ENCODE results near the gene MAPK8. TPM values are rescaled to one million over a fixed set of nuclear protein-coding genes. Genes with fewer than 3 reads are reported as not detected.
A peak's percentile ranks its signal among the peaks of the same experiment; 100 is the strongest.

The MAPK8 gene
- total RNA-seq, 4 donors from 2014 or later: 35.3 to 61.9 (median 42.5) TPM

DNA sequence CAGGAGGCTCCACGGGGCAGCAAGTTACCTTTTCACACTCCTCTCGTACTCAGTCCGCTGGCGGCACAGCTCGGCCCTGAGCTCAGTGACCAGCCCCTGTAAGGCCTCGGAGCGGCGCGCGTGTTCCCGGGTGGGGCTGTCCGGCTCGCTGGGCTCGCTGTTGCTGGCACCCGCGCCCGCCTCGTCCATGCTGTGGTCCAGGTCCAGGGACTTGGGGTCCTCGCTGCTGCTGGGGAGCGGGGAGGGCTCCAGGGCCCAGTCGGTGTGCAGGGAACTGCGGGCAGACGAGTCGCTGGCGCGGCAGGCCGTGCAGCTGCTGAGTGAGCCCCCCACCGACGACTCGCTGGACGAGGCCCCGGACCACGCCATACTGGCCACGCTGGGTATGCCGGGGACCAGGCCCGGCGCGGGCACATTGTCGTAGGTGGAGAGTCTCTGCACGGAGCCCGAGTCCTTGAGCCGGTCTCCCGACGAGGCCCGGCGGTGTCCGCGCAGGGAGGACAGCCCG is 143.8 kb downstream of the MAPK8 start:
- TF ChIP-seq EP300 (IDR thresholded peaks at IDR 0.05) (no peak), POLR2AphosphoS5 (IDR thresholded peaks at IDR 0.05) (no peak), POLR2A (IDR thresholded peaks at IDR 0.05) (no peak)
- TF ChIP-seq, protein P1, sequence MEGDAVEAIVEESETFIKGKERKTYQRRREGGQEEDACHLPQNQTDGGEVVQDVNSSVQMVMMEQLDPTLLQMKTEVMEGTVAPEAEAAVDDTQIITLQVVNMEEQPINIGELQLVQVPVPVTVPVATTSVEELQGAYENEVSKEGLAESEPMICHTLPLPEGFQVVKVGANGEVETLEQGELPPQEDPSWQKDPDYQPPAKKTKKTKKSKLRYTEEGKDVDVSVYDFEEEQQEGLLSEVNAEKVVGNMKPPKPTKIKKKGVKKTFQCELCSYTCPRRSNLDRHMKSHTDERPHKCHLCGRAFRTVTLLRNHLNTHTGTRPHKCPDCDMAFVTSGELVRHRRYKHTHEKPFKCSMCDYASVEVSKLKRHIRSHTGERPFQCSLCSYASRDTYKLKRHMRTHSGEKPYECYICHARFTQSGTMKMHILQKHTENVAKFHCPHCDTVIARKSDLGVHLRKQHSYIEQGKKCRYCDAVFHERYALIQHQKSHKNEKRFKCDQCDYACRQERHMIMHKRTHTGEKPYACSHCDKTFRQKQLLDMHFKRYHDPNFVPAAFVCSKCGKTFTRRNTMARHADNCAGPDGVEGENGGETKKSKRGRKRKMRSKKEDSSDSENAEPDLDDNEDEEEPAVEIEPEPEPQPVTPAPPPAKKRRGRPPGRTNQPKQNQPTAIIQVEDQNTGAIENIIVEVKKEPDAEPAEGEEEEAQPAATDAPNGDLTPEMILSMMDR (IDR thresholded peaks at IDR 0.05): no peak
- Histone ChIP-seq H3K27me3 (no peaks in the 10 kb centered on the region), H3K4me1 (no peaks in the 10 kb centered on the region), H3K27ac (no peak overlapping the region), H3K36me3 (peaks cover 3% of the 10 kb centered on the region), H3K9me3 (no peaks in the 10 kb centered on the region), H3K4me3 (no peak overlapping the region)
- 90% methylated on average over 10 of the region's 49 CpGs for WGBS
- no peak for DNase-seq (ENCODE audit: low spot score in 2 of 2)

DNA sequence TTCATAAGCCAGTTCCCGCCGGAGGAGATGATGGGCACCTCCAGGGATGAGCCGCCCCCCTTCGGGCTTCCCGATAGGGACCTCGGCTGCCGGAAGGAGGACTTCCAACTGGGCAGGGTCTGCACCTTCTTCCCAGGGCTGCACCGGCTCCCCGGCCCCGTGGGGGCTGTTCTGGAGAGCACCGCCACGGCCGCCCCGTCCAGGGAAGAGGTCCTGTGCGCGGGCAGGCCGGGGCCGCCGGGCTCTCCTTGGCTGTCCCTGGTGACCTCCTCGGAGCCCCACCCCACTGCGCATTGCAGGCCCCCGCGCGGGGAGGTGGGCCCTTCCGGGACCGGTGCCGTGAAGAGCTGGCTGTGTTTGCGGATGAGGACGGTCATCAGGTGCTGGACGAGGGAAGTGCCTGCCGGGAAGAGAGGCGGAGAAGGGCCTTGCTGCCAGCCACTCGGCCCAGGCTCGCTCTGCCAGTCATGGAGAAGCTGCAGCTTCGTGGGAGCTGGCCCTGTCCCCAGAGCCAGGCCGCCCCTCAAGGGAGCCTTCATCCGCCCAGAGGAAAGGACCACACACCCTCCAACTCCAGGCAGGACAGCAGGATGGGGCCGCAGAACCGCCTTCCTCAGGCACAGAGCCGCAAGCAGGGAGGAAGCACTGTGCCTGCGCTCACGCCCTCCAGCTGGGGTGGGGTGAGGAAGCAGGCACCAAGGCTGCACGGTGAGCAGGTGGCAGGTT is 144.4 kb downstream of the MAPK8 start:
- no peak for DNase-seq (ENCODE audit: low spot score in 2 of 2)
- H3K27me3 ChIP-seq: no peaks in the 10 kb centered on the region
- no peak overlapping the region for H3K4me3 ChIP-seq
- no peaks in the 10 kb centered on the region for H3K9me3 ChIP-seq
- peaks cover 3% of the 10 kb centered on the region for H3K36me3 ChIP-seq
- no peak overlapping the region for H3K27ac ChIP-seq
- 74% methylated on average over 15 of the region's 43 CpGs for WGBS
- TF ChIP-seq POLR2AphosphoS5 (IDR thresholded peaks at IDR 0.05): no peak
- TF ChIP-seq POLR2A (IDR thresholded peaks at IDR 0.05): no peak
- TF ChIP-seq EP300 (IDR thresholded peaks at IDR 0.05): no peak
- TF ChIP-seq, protein P1 (IDR thresholded peaks at IDR 0.05): no peak
- no peaks in the 10 kb centered on the region for H3K4me1 ChIP-seq

DNA sequence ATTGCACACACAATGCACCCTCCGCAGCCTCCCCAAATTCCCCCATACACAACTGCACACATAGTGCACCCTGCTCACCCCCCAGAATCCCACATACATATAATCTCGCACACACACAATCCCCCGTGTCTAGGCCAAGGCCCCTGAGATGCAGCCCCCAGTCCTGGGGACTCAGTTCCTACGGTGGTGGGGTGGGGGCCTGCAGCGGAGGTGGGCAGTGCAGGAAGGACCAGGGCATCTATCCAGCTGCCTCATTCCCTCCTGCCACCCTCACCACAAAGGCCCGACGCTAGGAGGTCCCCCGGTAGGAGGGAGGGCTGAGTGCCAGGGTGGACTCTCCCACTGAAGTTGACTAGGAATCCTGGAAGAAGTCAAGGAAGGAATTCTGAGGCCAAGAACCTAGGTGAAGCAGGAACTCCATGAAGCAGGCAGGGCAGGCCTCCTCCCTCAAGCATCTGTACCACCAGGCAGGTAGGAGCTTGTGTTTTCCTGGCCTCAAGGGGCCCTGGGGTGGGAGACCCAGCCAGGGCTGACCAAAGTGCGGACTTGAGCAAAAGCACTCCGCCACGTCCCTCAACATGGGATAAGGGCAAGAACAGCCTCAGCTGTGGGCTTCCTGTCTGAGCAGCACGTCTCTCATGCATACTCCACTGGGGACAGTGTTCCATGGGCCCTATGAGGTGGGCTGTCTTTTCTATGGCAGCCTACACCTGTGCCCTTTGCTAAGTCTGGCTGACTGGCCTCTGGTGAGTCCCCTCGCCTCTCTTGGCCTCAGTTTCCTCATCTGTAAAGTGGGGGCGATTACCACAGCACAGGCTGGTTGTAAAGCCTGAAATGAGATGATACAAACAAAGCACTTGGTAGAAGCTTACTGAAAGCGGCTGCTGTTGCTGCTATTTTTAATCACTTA is 145.7 kb downstream of the MAPK8 start:
- H3K4me3 ChIP-seq: no peak overlapping the region

DNA sequence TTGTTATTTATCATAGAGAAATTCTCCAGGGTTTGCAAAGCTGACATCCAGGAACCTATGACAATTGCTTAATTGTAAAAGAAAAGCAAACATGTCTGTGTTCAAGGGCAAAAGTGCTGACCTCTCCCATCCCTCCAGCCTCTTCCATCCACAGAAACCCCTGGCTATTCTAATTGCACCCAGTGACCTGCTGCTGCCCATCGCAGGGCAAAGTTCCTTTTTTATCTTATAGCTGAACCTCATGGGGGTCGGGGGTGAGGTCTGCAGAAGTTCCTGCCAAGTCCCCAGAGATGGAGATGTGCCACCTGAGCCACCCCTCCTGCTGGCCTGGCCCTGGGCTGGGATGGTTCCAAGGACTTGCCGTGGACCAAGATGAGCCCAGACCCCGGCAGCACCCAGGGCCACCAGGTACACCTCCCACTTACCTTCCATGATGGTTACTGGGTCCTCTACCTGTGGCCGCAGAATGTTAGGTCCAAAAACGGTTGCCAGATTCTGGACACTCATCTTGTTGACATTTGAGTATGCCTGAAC is 146.5 kb downstream of the MAPK8 start:
- no peak overlapping the region for H3K4me3 ChIP-seq
- WGBS: 96% methylated on average over 4 of the region's 6 CpGs
- H3K36me3 ChIP-seq: peaks cover 3% of the 10 kb centered on the region
- TF ChIP-seq, protein P1 (IDR thresholded peaks at IDR 0.05): no peak
- TF ChIP-seq EP300 (IDR thresholded peaks at IDR 0.05): no peak
- no peak for TF ChIP-seq POLR2A (IDR thresholded peaks at IDR 0.05)
- no peak for TF ChIP-seq POLR2AphosphoS5 (IDR thresholded peaks at IDR 0.05)
- H3K27me3 ChIP-seq: no peaks in the 10 kb centered on the region
- peak in 1 of 2 donors; percentile 49 for DNase-seq (ENCODE audit: low spot score in 2 of 2)
- H3K9me3 ChIP-seq: no peaks in the 10 kb centered on the region
- H3K4me1 ChIP-seq: no peaks in the 10 kb centered on the region
- no peak overlapping the region for H3K27ac ChIP-seq

More for the DNA sequence above, 145.7 kb downstream of the MAPK8 start:
- Histone ChIP-seq H3K4me1 (no peaks in the 10 kb centered on the region), H3K27ac (no peak overlapping the region), H3K9me3 (no peaks in the 10 kb centered on the region), H3K36me3 (peaks cover 3% of the 10 kb centered on the region), H3K27me3 (no peaks in the 10 kb centered on the region)
- TF ChIP-seq, protein P1 (IDR thresholded peaks at IDR 0.05): no peak
- TF ChIP-seq EP300 (IDR thresholded peaks at IDR 0.05) (no peak), POLR2AphosphoS5 (IDR thresholded peaks at IDR 0.05) (no peak), POLR2A (IDR thresholded peaks at IDR 0.05) (no peak)
- WGBS: 87% methylated on average over 14 of the region's 15 CpGs
- peak; percentile 46 to 67 for DNase-seq (ENCODE audit: low spot score in 2 of 2)

All from suprapubic skin (tissue), 4 donors.